OCI-LY7 (cell line): Measurements from ENCODE around the gene TPO. TPM values are rescaled to one million over a fixed set of nuclear protein-coding genes. Genes with fewer than 3 reads are reported as not detected.

Source experiments
- BruUV-seq: library from RNA; stranded (reverse); fragments of 400-500 nt; replicated peaks from 2 replicates; lab custom pipeline; 2021; lab: Mats Ljungman, UMichigan
- CTCF ChIA-PET: fragments of 300-600 bp; sonication (Branson Sonifier 250); formaldehyde crosslinking; loops from one replicate; lab custom pipeline; 2022; ENCODE audit warnings: antibody characterized with exemption; ENCODE audit not compliant: unreplicated experiment; lab: Charles Lee
- POLR2A ChIA-PET: fragments of 300-600 bp; sonication (Branson Sonifier 250); formaldehyde crosslinking; loops from one replicate; lab custom pipeline; 2022; ENCODE audit warnings: antibody characterized with exemption; lab: Charles Lee
- DNase-seq: peaks from one replicate; pipeline ENCODE4 v3.0.0-alpha.2; 2015; ENCODE audit warnings: low spot score
- H2AFZ ChIP-seq: fragments of 200-600 bp; sonication (generic), shearing (Covaris generic); 2 replicates; pipeline ENCODE4 v1.6.1; 2014; ENCODE audit warnings: mild to moderate bottlenecking, antibody characterized with exemption, low read length, moderate library complexity
- H3K27ac ChIP-seq: fragments of 200-600 bp; sonication (generic); 2 replicates; pipeline ENCODE4 v1.5.1; 2014; ENCODE audit warnings: mixed run types, low read depth, mild to moderate bottlenecking, moderate library complexity, low read length, inconsistent platforms; ENCODE audit not compliant: poor library complexity, severe bottlenecking
- H3K36me3 ChIP-seq: fragments of 200-600 bp; sonication (generic); 2 replicates; pipeline ENCODE4 v1.6.1; 2014; ENCODE audit warnings: mild to moderate bottlenecking, antibody characterized with exemption, low read length, moderate library complexity, mixed read lengths; ENCODE audit not compliant: insufficient read depth
- H3K4me1 ChIP-seq: fragments of 200-600 bp; sonication (generic); 2 replicates; pipeline ENCODE4 v1.5.1; 2014; ENCODE audit warnings: mild to moderate bottlenecking, low read length; ENCODE audit not compliant: insufficient read depth, poor library complexity, severe bottlenecking
- H3K4me2 ChIP-seq: fragments of 200-600 bp; sonication (generic); 2 replicates; pipeline ENCODE4 v1.6.1; 2014; ENCODE audit warnings: mild to moderate bottlenecking, low read length
- H3K4me3 ChIP-seq: fragments of 200-600 bp; sonication (generic); 2 replicates; pipeline ENCODE4 v1.5.1; 2014; ENCODE audit warnings: mild to moderate bottlenecking, low read depth, low read length; ENCODE audit not compliant: poor library complexity, severe bottlenecking
- H3K79me2 ChIP-seq: fragments of 200-600 bp; sonication (generic); 2 replicates; pipeline ENCODE4 v1.6.1; 2016; ENCODE audit warnings: low read depth, mild to moderate bottlenecking, low read length, moderate library complexity, mixed read lengths; ENCODE audit not compliant: insufficient read depth
- H3K9me2 ChIP-seq: fragments of 200-600 bp; sonication (generic); 2 replicates; pipeline ENCODE4 v1.6.1; 2016; ENCODE audit warnings: mild to moderate bottlenecking, low read length, mixed read lengths; ENCODE audit not compliant: insufficient read depth
- H3K9me3 ChIP-seq: fragments of 200-600 bp; sonication (generic); 2 replicates; pipeline ENCODE4 v1.6.1; 2014; ENCODE audit warnings: mild to moderate bottlenecking, mixed run types, low read length, mixed read lengths
- H4K20me1 ChIP-seq: fragments of 200-600 bp; sonication (generic); 2 replicates; pipeline ENCODE4 v1.6.1; 2014; ENCODE audit warnings: mild to moderate bottlenecking, antibody characterized with exemption, low read length, moderate library complexity, mixed read lengths; ENCODE audit not compliant: insufficient read depth
- CTCF ChIP-seq: fragments of 200-600 bp; sonication (generic); conservative IDR thresholded peaks from 2 replicates; pipeline ENCODE4 v1.5.1; 2014; ENCODE audit warnings: mild to moderate bottlenecking, antibody characterized with exemption, low read length, moderate library complexity, mixed read lengths
- EZH2phosphoT487 ChIP-seq: fragments of 200-600 bp; sonication (generic); IDR thresholded peaks from 2 replicates; pipeline ENCODE4 v1.6.1; 2018; ENCODE audit warnings: low read depth, borderline replicate concordance, mild to moderate bottlenecking, mixed run types, antibody characterized with exemption, low read length, moderate library complexity, mixed read lengths
- intact Hi-C: fragments of 100-400 bp; cut with micrococcal nuclease; formaldehyde crosslinking; loops from one replicate; pipeline ENCODE4 v1.10.0; 2022; ENCODE audit not compliant: unreplicated experiment
- total RNA-seq, 2 experiments: library from RNA; depleted of rRNA in 1 of 2; stranded (reverse); fragments of >200 nt in 1 of 2; shearing (Covaris generic) in 1 of 2; gene quantifications; 2 replicates each; pipeline ENCODE4 v1.2.3, GENCODE V29; 2014 to 2022

The TPO gene
- total RNA-seq, 2 experiments from 2014 or later, result not detected

- Histone ChIP-seq H3K4me2 (no peak overlapping the region), H3K79me2 (no peaks in the 10 kb centered on the region), H3K9me2 (no peaks in the 10 kb centered on the region), H2AFZ (no peak overlapping the region), H3K4me3 (no peak overlapping the region), H3K4me1 (no peaks in the 10 kb centered on the region), H3K9me3 (no peaks in the 10 kb centered on the region), H3K36me3 (no peaks in the 10 kb centered on the region), H4K20me1 (no peaks in the 10 kb centered on the region), H3K27ac (no peak overlapping the region)
- DNase-seq, result no peak
- no peak for TF ChIP-seq CTCF
- no peak for TF ChIP-seq EZH2phosphoT487
- intact Hi-C loops, result no loop called here
- ChIA-PET CTCF (no interaction called here), POLR2A (no interaction called here)
- no TSS peak for BruUV-seq
These were observed 150.0 kb downstream of the TPO start for GRCh38 chr2:1563084-1563857.

- no peak overlapping the region for H3K4me2 ChIP-seq
- no TSS peak for BruUV-seq
- no peaks in the 10 kb centered on the region for H3K36me3 ChIP-seq
- intact Hi-C loops, result no loop called here
- no peak overlapping the region for H3K4me3 ChIP-seq
- no peaks in the 10 kb centered on the region for H3K9me3 ChIP-seq
- H3K27ac ChIP-seq, result no peak overlapping the region
- no peak overlapping the region for H2AFZ ChIP-seq
- no peak for DNase-seq
- TF ChIP-seq CTCF (no peak), EZH2phosphoT487 (no peak)
- no peaks in the 10 kb centered on the region for H3K9me2 ChIP-seq
- H3K79me2 ChIP-seq, result no peaks in the 10 kb centered on the region
- CTCF ChIA-PET, result no interaction called here
- POLR2A ChIA-PET, result interaction anchor here (0.5 kb wide), 1 partner anchor 603 kb away, joined by 3 read pairs; no protein-coding TSS in a partner anchor
- H3K4me1 ChIP-seq, result no peaks in the 10 kb centered on the region
- no peaks in the 10 kb centered on the region for H4K20me1 ChIP-seq
These were observed 151.0 kb downstream of the TPO start for GRCh38 chr2:1563943-1564891.
